Osteoblast (primary cell): Measurements from ENCODE around the gene SHLD1. TPM values are rescaled to one million over a fixed set of nuclear protein-coding genes. Genes with fewer than 3 reads are reported as not detected.

ENCODE experiments used
- DNase-seq: peaks from one replicate; pipeline ENCODE4 v3.0.0; 2011; ENCODE audit warnings: low spot score, mixed read lengths; ENCODE audit not compliant: insufficient read length; ENCODE audit errors: missing footprints
- H2AFZ ChIP-seq: 2 replicates; pipeline ENCODE4 v1.6.0; 2011; ENCODE audit warnings: mild to moderate bottlenecking, low read length
- H3K27ac ChIP-seq: 2 replicates; pipeline ENCODE4 v1.5.1; 2011; ENCODE audit warnings: mild to moderate bottlenecking, low read depth, low read length, moderate library complexity
- H3K27me3 ChIP-seq: 2 replicates; pipeline ENCODE4 v1.6.0; 2012; ENCODE audit warnings: mild to moderate bottlenecking, control low read depth, inconsistent platforms, low read length, moderate library complexity; ENCODE audit not compliant: insufficient read depth
- H3K36me3 ChIP-seq: 2 replicates; pipeline ENCODE4 v1.5.1; 2011; ENCODE audit warnings: mild to moderate bottlenecking, low read length, control low read depth, moderate library complexity; ENCODE audit not compliant: insufficient read depth
- H3K4me1 ChIP-seq: 2 replicates; pipeline ENCODE4 v1.5.1; 2011; ENCODE audit warnings: mild to moderate bottlenecking, low read length, control low read depth, moderate library complexity; ENCODE audit not compliant: insufficient read depth
- H3K4me2 ChIP-seq: 2 replicates; pipeline ENCODE4 v1.6.0; 2011; ENCODE audit warnings: mild to moderate bottlenecking, low read length; ENCODE audit not compliant: insufficient read depth
- H3K4me3 ChIP-seq: fragments of 200-600 bp; sonication (generic); 3 replicates; pipeline ENCODE4 v1.5.1; 2012; ENCODE audit warnings: mild to moderate bottlenecking, low read length, inconsistent platforms; ENCODE audit not compliant: insufficient read depth
- H3K79me2 ChIP-seq: 2 replicates; pipeline ENCODE4 v1.6.0; 2012; ENCODE audit warnings: mild to moderate bottlenecking, low read length, control low read depth, inconsistent platforms; ENCODE audit not compliant: insufficient read depth
- H3K9me3 ChIP-seq: 2 replicates; pipeline ENCODE4 v1.5.1; 2011; ENCODE audit warnings: low read depth, low read length, control low read depth
- H4K20me1 ChIP-seq: 2 replicates; pipeline ENCODE4 v1.6.0; 2012; ENCODE audit warnings: mild to moderate bottlenecking, low read length, control low read depth; ENCODE audit not compliant: insufficient read depth
- total RNA-seq: library from RNA; depleted of rRNA; stranded (reverse); fragments of >200 nt; gene quantifications from 2 replicates; pipeline ENCODE4 v1.2.3, GENCODE V29; 2012
- TF ChIP-seq, protein P1 (sequence below): IDR thresholded peaks from 2 replicates; pipeline ENCODE4 v1.5.1; 2011; ENCODE audit warnings: mild to moderate bottlenecking, low read depth, low read length, moderate library complexity; ENCODE audit errors: extremely low read depth

Gene SHLD1
- total RNA-seq, 1 donor = 1.4 TPM

DNA sequence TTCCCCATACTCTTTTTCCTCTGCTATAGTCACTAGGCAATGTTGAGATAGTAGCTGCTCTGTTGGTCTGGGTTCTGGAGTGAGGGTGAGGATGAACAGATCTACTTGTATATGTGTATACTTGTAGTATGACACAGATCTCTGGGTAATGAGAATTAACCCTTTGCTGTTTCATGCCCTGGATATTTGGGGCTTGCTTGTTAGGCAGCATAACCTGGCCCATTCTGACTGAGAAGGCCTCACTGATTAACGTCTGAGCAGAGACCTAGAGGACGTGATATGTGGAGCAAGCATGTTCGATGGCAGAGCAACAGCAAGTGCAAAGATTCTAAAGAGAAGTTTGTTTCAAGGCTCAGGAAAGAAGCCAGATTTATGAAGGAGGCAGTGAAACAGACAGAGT, 105.7 kb downstream of the SHLD1 start:
- Histone ChIP-seq H3K4me2 (no peak overlapping the region), H3K36me3 (no peaks in the 10 kb centered on the region), H3K27ac (no peak overlapping the region), H3K4me3 (no peak overlapping the region), H2AFZ (no peak overlapping the region), H3K79me2 (no peaks in the 10 kb centered on the region), H3K27me3 (no peaks in the 10 kb centered on the region), H3K4me1 (no peaks in the 10 kb centered on the region), H3K9me3 (no peaks in the 10 kb centered on the region), H4K20me1 (no peaks in the 10 kb centered on the region)
- no peak for DNase-seq
- TF ChIP-seq, protein P1, sequence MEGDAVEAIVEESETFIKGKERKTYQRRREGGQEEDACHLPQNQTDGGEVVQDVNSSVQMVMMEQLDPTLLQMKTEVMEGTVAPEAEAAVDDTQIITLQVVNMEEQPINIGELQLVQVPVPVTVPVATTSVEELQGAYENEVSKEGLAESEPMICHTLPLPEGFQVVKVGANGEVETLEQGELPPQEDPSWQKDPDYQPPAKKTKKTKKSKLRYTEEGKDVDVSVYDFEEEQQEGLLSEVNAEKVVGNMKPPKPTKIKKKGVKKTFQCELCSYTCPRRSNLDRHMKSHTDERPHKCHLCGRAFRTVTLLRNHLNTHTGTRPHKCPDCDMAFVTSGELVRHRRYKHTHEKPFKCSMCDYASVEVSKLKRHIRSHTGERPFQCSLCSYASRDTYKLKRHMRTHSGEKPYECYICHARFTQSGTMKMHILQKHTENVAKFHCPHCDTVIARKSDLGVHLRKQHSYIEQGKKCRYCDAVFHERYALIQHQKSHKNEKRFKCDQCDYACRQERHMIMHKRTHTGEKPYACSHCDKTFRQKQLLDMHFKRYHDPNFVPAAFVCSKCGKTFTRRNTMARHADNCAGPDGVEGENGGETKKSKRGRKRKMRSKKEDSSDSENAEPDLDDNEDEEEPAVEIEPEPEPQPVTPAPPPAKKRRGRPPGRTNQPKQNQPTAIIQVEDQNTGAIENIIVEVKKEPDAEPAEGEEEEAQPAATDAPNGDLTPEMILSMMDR = no peak

GRCh38 chr20:5859608-5860007, 109.4 kb downstream of the SHLD1 start:
- Histone ChIP-seq H2AFZ (peak overlapping the region; percentile 60), H3K4me3 (no peak overlapping the region), H3K36me3 (no peaks in the 10 kb centered on the region), H4K20me1 (no peaks in the 10 kb centered on the region), H3K27ac (no peak overlapping the region), H3K4me2 (no peak overlapping the region), H3K79me2 (no peaks in the 10 kb centered on the region), H3K4me1 (peaks cover 19% of the 10 kb centered on the region), H3K27me3 (no peaks in the 10 kb centered on the region), H3K9me3 (no peaks in the 10 kb centered on the region)
- TF ChIP-seq, protein P1 = no peak
- no peak for DNase-seq

DNA sequence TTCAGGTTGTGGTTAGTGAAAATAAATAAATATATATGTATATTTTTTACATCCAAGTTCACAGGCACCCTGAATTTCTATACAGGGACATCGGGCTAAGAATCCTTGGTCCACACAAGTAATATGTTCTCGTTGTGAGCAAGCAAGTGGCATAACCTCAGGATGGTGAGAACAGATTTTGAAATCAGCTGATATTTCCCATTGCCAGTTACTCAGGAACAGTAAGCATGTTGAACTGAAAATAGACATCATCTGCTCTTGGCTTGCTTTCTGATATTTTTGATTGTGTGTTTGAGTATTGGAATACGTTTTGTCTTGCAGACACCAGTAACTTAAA, 112.5 kb downstream of the SHLD1 start:
- peak overlapping the region; percentile 72 for H3K4me2 ChIP-seq

GRCh38 chr20:5863040-5863833, 113.0 kb downstream of the SHLD1 start:
- Histone ChIP-seq H4K20me1 (no peaks in the 10 kb centered on the region), H3K4me2 (peak overlapping the region; percentile 72), H3K4me3 (peak overlapping the region; percentile 41), H3K27me3 (no peaks in the 10 kb centered on the region), H3K9me3 (no peaks in the 10 kb centered on the region), H3K36me3 (no peaks in the 10 kb centered on the region), H2AFZ (peak overlapping the region; percentile 70), H3K4me1 (peaks cover 30% of the 10 kb centered on the region), H3K27ac (peak overlapping the region; percentile 12), H3K79me2 (no peaks in the 10 kb centered on the region)
- TF ChIP-seq, protein P1 = no peak
- DNase-seq = peak; percentile 69

More for the DNA sequence above, 112.5 kb downstream of the SHLD1 start:
- no peaks in the 10 kb centered on the region for H3K9me3 ChIP-seq
- H3K36me3 ChIP-seq = no peaks in the 10 kb centered on the region
- H4K20me1 ChIP-seq = no peaks in the 10 kb centered on the region
- H3K27me3 ChIP-seq = no peaks in the 10 kb centered on the region
- H2AFZ ChIP-seq = peak overlapping the region; percentile 70
- peaks cover 30% of the 10 kb centered on the region for H3K4me1 ChIP-seq
- no peak overlapping the region for H3K4me3 ChIP-seq
- TF ChIP-seq, protein P1 = no peak
- H3K27ac ChIP-seq = peak overlapping the region; percentile 12
- no peak for DNase-seq
- H3K79me2 ChIP-seq = no peaks in the 10 kb centered on the region
